Keratinocyte (primary cell): ENCODE results near the gene RRAS. TPM values are rescaled to one million over a fixed set of nuclear protein-coding genes. Genes with fewer than 3 reads are reported as not detected.

Experiments used
- DNase-seq: peaks from one replicate; pipeline ENCODE4 v3.0.0-alpha.2; 2011; ENCODE audit warnings: low read depth, missing footprints, low spot score
- FAIRE-seq: peaks from 2 replicates; lab custom pipeline; 2011; peaks lifted over from hg19 to GRCh38; lab: Jason Lieb, UNC
- H2AFZ ChIP-seq: 2 replicates; pipeline ENCODE4 v1.6.0; 2012; ENCODE audit warnings: low read length, control low read depth, inconsistent platforms; ENCODE audit not compliant: control insufficient read depth
- H3K27ac ChIP-seq: 2 replicates; pipeline ENCODE4 v1.5.1; 2011; ENCODE audit warnings: low read length; ENCODE audit not compliant: control insufficient read depth, insufficient read depth
- H3K27me3 ChIP-seq: 3 replicates; pipeline ENCODE4 v1.6.0; 2011; ENCODE audit warnings: low read length; ENCODE audit not compliant: control insufficient read depth, insufficient read depth; ENCODE audit errors: extremely low read depth
- H3K36me3 ChIP-seq, 2 experiments: 2 replicates in 1 of 2; 3 replicates in 1 of 2; pipeline ENCODE4 v1.5.1; 2011; ENCODE audit warnings: low read length in 2 of 2, mild to moderate bottlenecking in 1 of 2; ENCODE audit not compliant: control insufficient read depth in 2 of 2, insufficient read depth in 2 of 2; ENCODE audit errors: extremely low read depth in 1 of 2
- H3K4me1 ChIP-seq: 3 replicates; pipeline ENCODE4 v1.5.1; 2011; ENCODE audit warnings: low read length; ENCODE audit not compliant: control insufficient read depth, insufficient read depth; ENCODE audit errors: extremely low read depth
- H3K4me2 ChIP-seq: 3 replicates; pipeline ENCODE4 v1.6.0; 2011; ENCODE audit warnings: low read depth, low read length; ENCODE audit not compliant: control insufficient read depth, insufficient read depth; ENCODE audit errors: extremely low read depth
- H3K4me3 ChIP-seq, 3 experiments: fragments of 200-600 bp in 1 of 3; sonication (generic) in 1 of 3; 2 replicates in 2 of 3; 3 replicates in 1 of 3; pipeline ENCODE4 v1.5.1; 2011 to 2016; ENCODE audit warnings: low read length in 3 of 3, mild to moderate bottlenecking in 3 of 3, control low read depth in 2 of 3, inconsistent platforms in 1 of 3, low read depth in 1 of 3, mixed read lengths in 1 of 3, mixed run types in 1 of 3, moderate library complexity in 1 of 3; ENCODE audit not compliant: control insufficient read depth in 2 of 3, insufficient read depth in 2 of 3; ENCODE audit errors: extremely low read depth in 1 of 3
- H3K79me2 ChIP-seq: 2 replicates; pipeline ENCODE4 v1.6.0; 2012; ENCODE audit warnings: low read length; ENCODE audit not compliant: control insufficient read depth, insufficient read depth
- H3K9ac ChIP-seq: 3 replicates; pipeline ENCODE4 v1.6.0; 2011; ENCODE audit warnings: low read length; ENCODE audit not compliant: control insufficient read depth, insufficient read depth; ENCODE audit errors: extremely low read depth
- H3K9me1 ChIP-seq: 3 replicates; pipeline ENCODE4 v1.6.0; 2011; ENCODE audit warnings: low read length; ENCODE audit not compliant: control insufficient read depth, insufficient read depth; ENCODE audit errors: extremely low read depth
- H3K9me3 ChIP-seq: 2 replicates; pipeline ENCODE4 v1.5.1; 2012; ENCODE audit warnings: low read depth, low read length; ENCODE audit not compliant: control insufficient read depth
- H4K20me1 ChIP-seq: 3 replicates; pipeline ENCODE4 v1.6.0; 2011; ENCODE audit warnings: low read length; ENCODE audit not compliant: control insufficient read depth, insufficient read depth; ENCODE audit errors: extremely low read depth
- CTCF ChIP-seq, 3 experiments: IDR thresholded peaks in 1 of 3; conservative IDR thresholded peaks in 1 of 3; optimal IDR thresholded peaks in 1 of 3; 2 replicates in 2 of 3; 3 replicates in 1 of 3; pipeline versions ENCODE3 to v1.5.1; 2011; ENCODE audit warnings: low read length in 3 of 3, mild to moderate bottlenecking in 3 of 3, moderate library complexity in 2 of 3, control low read depth in 1 of 3, inconsistent platforms in 1 of 3; ENCODE audit not compliant: insufficient read depth in 2 of 3; ENCODE audit errors: extremely low read depth in 1 of 3
- EZH2 ChIP-seq: IDR thresholded peaks from one replicate; pipeline ENCODE4 v1.6.1; 2012; ENCODE audit warnings: inconsistent platforms, mild to moderate bottlenecking, low read length, moderate library complexity
- dilution Hi-C: fragments of 300-500 bp; cut with MboI; formaldehyde crosslinking; loops from one replicate; pipeline ENCODE4 v1.7.0; 2020; ENCODE audit warnings: low sequenced_read_pairs; ENCODE audit not compliant: extremely low pct_ligation_motif_present
- polyA plus RNA-seq, 5 experiments: library from polyadenylated mRNA; depleted of rRNA in 3 of 5; stranded (reverse) in 3 of 5; stranded (forward) in 1 of 5; unstranded in 1 of 5; fragments of >200 nt; gene quantifications; 1 replicate in 1 of 5; 2 replicates in 3 of 5; 3 replicates in 1 of 5; pipeline versions ENCODE4 v1.2.1 to v1.2.3, GENCODE V29; 2011 to 2012; ENCODE audit warnings: missing spikeins in 2 of 5, low read depth in 1 of 5, low replicate concordance in 1 of 5

RRAS gene
- polyA plus RNA-seq, 1 donor (not counting 4 experiments of a cell fraction or from before 2014, with no cell fraction given) = 98.1 TPM

GRCh38 chr19:49589502-49589905 lies 50.4 kb downstream of the RRAS start:
- FAIRE-seq = no peak
- Histone ChIP-seq H3K9me1 (no peaks in the 10 kb centered on the region), H4K20me1 (peaks cover 2% of the 10 kb centered on the region), H3K4me2 (peak overlapping the region; percentile 32), H3K36me3 (peaks cover 3 to 7% of the 10 kb centered on the region in 2 experiments), H3K27me3 (no peaks in the 10 kb centered on the region), H3K79me2 (peaks cover 11% of the 10 kb centered on the region), H3K4me3 (no peak overlapping the region), H2AFZ (no peak overlapping the region), H3K9ac (no peak overlapping the region), H3K27ac (no peak overlapping the region), H3K9me3 (no peaks in the 10 kb centered on the region), H3K4me1 (peaks cover 18% of the 10 kb centered on the region)
- TF ChIP-seq EZH2 = no peak
- no peak for TF ChIP-seq CTCF (optimal IDR thresholded peaks at IDR 0.05 in 1 of 3, IDR thresholded peaks at IDR 0.05 in 1 of 3, conservative IDR thresholded peaks at IDR 0.05 in 1 of 3; ENCODE audit: extremely low read depth in 1 of 3, insufficient read depth in 2 of 3, low read length in 3 of 3)
- DNase-seq = no peak
- dilution Hi-C loops = no loop called here

- Histone ChIP-seq H3K79me2 (peaks cover 6% of the 10 kb centered on the region), H3K27me3 (no peaks in the 10 kb centered on the region), H2AFZ (no peak overlapping the region), H3K4me1 (peaks cover 12% of the 10 kb centered on the region), H3K9me1 (no peaks in the 10 kb centered on the region), H3K9me3 (no peaks in the 10 kb centered on the region), H3K9ac (no peak overlapping the region), H3K27ac (no peak overlapping the region), H3K4me3 (no peak overlapping the region), H3K36me3 (peaks cover under 1 to 1% of the 10 kb centered on the region in 2 experiments), H4K20me1 (peaks cover 1% of the 10 kb centered on the region), H3K4me2 (no peak overlapping the region)
- dilution Hi-C loops = no loop called here
- FAIRE-seq (no peak), DNase-seq (no peak)
- TF ChIP-seq EZH2 = no peak
- TF ChIP-seq CTCF (optimal IDR thresholded peaks at IDR 0.05 in 1 of 3, IDR thresholded peaks at IDR 0.05 in 1 of 3, conservative IDR thresholded peaks at IDR 0.05 in 1 of 3; ENCODE audit: extremely low read depth in 1 of 3, insufficient read depth in 2 of 3, low read length in 3 of 3) = no peak
These were observed 51.4 kb downstream of the RRAS start for GRCh38 chr19:49588365-49589122.
